H1 (cell line): ENCODE measurements around the gene GDF2. TPM values are rescaled to one million over a fixed set of nuclear protein-coding genes. Genes with fewer than 3 reads are reported as not detected.

Experiments used
- CTCF ChIA-PET: fragments of 300-600 bp; sonication (Branson Sonifier 250); formaldehyde crosslinking; loops from one replicate; lab custom pipeline; 2021; ENCODE audit not compliant: partially characterized antibody; lab: Charles Lee
- POLR2A ChIA-PET: fragments of 300-600 bp; sonication (Branson Sonifier 250); formaldehyde crosslinking; loops from one replicate; lab custom pipeline; 2021; ENCODE audit warnings: inconsistent platforms; ENCODE audit not compliant: partially characterized antibody; lab: Charles Lee
- DNase-seq, 2 experiments: peaks; one replicate each; pipeline versions ENCODE4 v3.0.0 to v3.0.0-alpha.2; 2010 to 2022; ENCODE audit warnings: low spot score in 2 of 2, low read depth in 1 of 2, mixed read lengths in 1 of 2
- FAIRE-seq: peaks from 2 replicates; lab custom pipeline; 2011; peaks lifted over from hg19 to GRCh38; lab: Jason Lieb, UNC
- H2AFZ ChIP-seq: 2 replicates; pipeline ENCODE4 v1.8.1; 2012; ENCODE audit warnings: low read length, inconsistent platforms
- H2AK5ac ChIP-seq: 2 replicates; pipeline ENCODE4 v1.6.1; 2013; ENCODE audit warnings: low read depth, low read length
- H2BK120ac ChIP-seq: replicated peaks from 2 replicates; pipeline ENCODE3; 2013; ENCODE audit warnings: low read depth, low read length, inconsistent platforms
- H2BK12ac ChIP-seq: 2 replicates; pipeline ENCODE4 v1.6.1; 2013; ENCODE audit warnings: low read depth, low read length
- H2BK15ac ChIP-seq: 2 replicates; pipeline ENCODE4 v1.6.1; 2013; ENCODE audit warnings: low read length
- H2BK20ac ChIP-seq: 2 replicates; pipeline ENCODE4 v1.6.1; 2013; ENCODE audit warnings: low read length
- H2BK5ac ChIP-seq: 2 replicates; pipeline ENCODE4 v1.6.1; 2013; ENCODE audit warnings: low read depth, low read length
- H3K14ac ChIP-seq: 2 replicates; pipeline ENCODE4 v1.6.1; 2013; ENCODE audit warnings: inconsistent platforms; ENCODE audit not compliant: insufficient read length
- H3K18ac ChIP-seq: 2 replicates; pipeline ENCODE4 v1.6.1; 2013; ENCODE audit warnings: low read length; ENCODE audit errors: extremely low read depth
- H3K23ac ChIP-seq: 2 replicates; pipeline ENCODE4 v1.6.1; 2013; ENCODE audit warnings: inconsistent platforms; ENCODE audit not compliant: insufficient read length
- H3K23me2 ChIP-seq: 2 replicates; pipeline ENCODE4 v1.6.1; 2013; ENCODE audit warnings: low read depth, low read length
- H3K27ac ChIP-seq: 2 replicates; pipeline ENCODE4 v1.6.1; 2011; ENCODE audit warnings: low read depth, low read length, inconsistent platforms
- H3K27me3 ChIP-seq, 4 experiments: replicated peaks in 1 of 4; 1 replicate in 1 of 4; 2 replicates in 3 of 4; pipeline versions ENCODE4 v1.6.1 to v1.8.1; 2011 to 2013; ENCODE audit warnings: low read length in 3 of 4, mild to moderate bottlenecking in 3 of 4, inconsistent platforms in 2 of 4, mixed read lengths in 2 of 4, moderate library complexity in 1 of 4; ENCODE audit not compliant: control insufficient read depth in 3 of 4, insufficient read depth in 3 of 4; ENCODE audit errors: extremely low read depth in 1 of 4
- H3K36me3 ChIP-seq, 4 experiments: 2 replicates each; pipeline versions ENCODE4 v1.6.1 to v1.8.1; 2011 to 2013; ENCODE audit warnings: mild to moderate bottlenecking in 4 of 4, low read length in 3 of 4, moderate library complexity in 2 of 4, control low read depth in 1 of 4, inconsistent platforms in 1 of 4; ENCODE audit not compliant: insufficient read depth in 4 of 4, control insufficient read depth in 2 of 4
- H3K4ac ChIP-seq: replicated peaks from 2 replicates; pipeline ENCODE3; 2013; ENCODE audit warnings: low read length, low read depth, mixed read lengths, inconsistent platforms; ENCODE audit not compliant: insufficient read length
- H3K4me1 ChIP-seq, 4 experiments: replicated peaks in 1 of 4; 1 replicate in 1 of 4; 2 replicates in 3 of 4; pipeline versions ENCODE4 v1.6.1 to v1.8.1; 2011 to 2013; ENCODE audit warnings: low read length in 3 of 4, inconsistent platforms in 2 of 4, mixed read lengths in 1 of 4; ENCODE audit not compliant: insufficient read depth in 4 of 4, control insufficient read depth in 3 of 4
- H3K4me2 ChIP-seq, 2 experiments: 2 replicates each; pipeline versions ENCODE4 v1.6.1 to v1.8.1; 2011 to 2013; ENCODE audit warnings: low read depth in 2 of 2, low read length in 2 of 2, control low read depth in 1 of 2, inconsistent platforms in 1 of 2, mild to moderate bottlenecking in 1 of 2; ENCODE audit not compliant: insufficient read depth in 1 of 2
- H3K4me3 ChIP-seq, 4 experiments: fragments of 200-600, 300-600 bp in 1 of 4; sonication (generic), shearing (Covaris generic), sonication (Bioruptor Twin) in 1 of 4; 2 replicates each; pipeline versions ENCODE4 v1.5.1 to v1.8.1; 2011 to 2016; ENCODE audit warnings: low read length in 4 of 4, low read depth in 3 of 4, control low read depth in 2 of 4, inconsistent platforms in 2 of 4, mild to moderate bottlenecking in 2 of 4, mixed read lengths in 1 of 4, moderate library complexity in 1 of 4; ENCODE audit not compliant: insufficient read depth in 2 of 4; ENCODE audit errors: extremely low read depth in 1 of 4
- H3K56ac ChIP-seq: replicated peaks from 2 replicates; pipeline ENCODE3; 2013; ENCODE audit warnings: low read depth, mild to moderate bottlenecking, mixed read lengths, low read length, inconsistent platforms; ENCODE audit not compliant: insufficient read length
- H3K79me1 ChIP-seq: 2 replicates; pipeline ENCODE4 v1.6.1; 2013; ENCODE audit warnings: low read depth, low read length, control low read depth
- H3K79me2 ChIP-seq, 2 experiments: 2 replicates each; pipeline versions ENCODE4 v1.6.1 to v1.8.1; 2012 to 2013; ENCODE audit warnings: low read length in 2 of 2, mild to moderate bottlenecking in 2 of 2, inconsistent platforms in 1 of 2; ENCODE audit not compliant: insufficient read depth in 2 of 2, control insufficient read depth in 1 of 2
- H3K9ac ChIP-seq, 4 experiments: replicated peaks in 1 of 4; 1 replicate in 1 of 4; 2 replicates in 3 of 4; pipeline versions ENCODE4 v1.6.1 to v1.8.1; 2011 to 2013; ENCODE audit warnings: low read depth in 3 of 4, low read length in 3 of 4, control low read depth in 2 of 4, mild to moderate bottlenecking in 2 of 4, moderate library complexity in 2 of 4, inconsistent platforms in 1 of 4; ENCODE audit errors: extremely low read depth in 1 of 4
- H3K9me3 ChIP-seq, 2 experiments: 2 replicates each; pipeline versions ENCODE4 v1.6.1 to v1.8.1; 2012 to 2013; ENCODE audit warnings: mild to moderate bottlenecking in 2 of 2, moderate library complexity in 2 of 2, control low read depth in 1 of 2, inconsistent platforms in 1 of 2, low read depth in 1 of 2, low read length in 1 of 2, mixed read lengths in 1 of 2; ENCODE audit not compliant: insufficient read depth in 2 of 2
- H4K20me1 ChIP-seq, 2 experiments: replicated peaks in 1 of 2; 2 replicates each; pipeline versions ENCODE3 to v1.8.1; 2011 to 2013; ENCODE audit warnings: inconsistent platforms in 2 of 2, low read length in 2 of 2, mild to moderate bottlenecking in 1 of 2; ENCODE audit not compliant: insufficient read depth in 2 of 2, control insufficient read depth in 1 of 2
- H4K5ac ChIP-seq: 2 replicates; pipeline ENCODE4 v1.6.1; 2013; ENCODE audit warnings: low read length, low read depth, mixed read lengths, inconsistent platforms; ENCODE audit not compliant: insufficient read length
- H4K8ac ChIP-seq: 2 replicates; pipeline ENCODE4 v1.8.0; 2013; ENCODE audit warnings: mild to moderate bottlenecking, moderate library complexity, low read length, inconsistent platforms; ENCODE audit not compliant: insufficient read depth; ENCODE audit errors: extremely low read depth
- H4K91ac ChIP-seq: replicated peaks from 2 replicates; pipeline ENCODE3; 2013; ENCODE audit warnings: low read length, mixed read lengths, inconsistent platforms; ENCODE audit not compliant: insufficient read length
- ATF2 ChIP-seq: IDR thresholded peaks from 2 replicates; pipeline ENCODE4 v1.6.1; 2012; ENCODE audit warnings: low read length, inconsistent platforms
- CBX5 ChIP-seq: fragments of 300-800, 300-1000 bp; sonication (generic); IDR thresholded peaks from 2 replicates; pipeline ENCODE4 v1.7.1; 2016; ENCODE audit warnings: antibody characterized with exemption, low read length, low read depth
- GABPA ChIP-seq: IDR thresholded peaks from 2 replicates; pipeline ENCODE4 v1.6.1; 2011; ENCODE audit warnings: mild to moderate bottlenecking, low read length, moderate library complexity, borderline replicate concordance; ENCODE audit not compliant: insufficient read depth
- KDM5A ChIP-seq: fragments of 200-600 bp; IDR thresholded peaks from 2 replicates; pipeline ENCODE4 v1.7.1; 2012; ENCODE audit warnings: mild to moderate bottlenecking, low read length, inconsistent platforms, mixed read lengths
- SUZ12 ChIP-seq: fragments of 200-600 bp; sonication (generic); IDR thresholded peaks from 2 replicates; pipeline ENCODE4 v1.6.1; 2012; ENCODE audit warnings: mild to moderate bottlenecking, inconsistent platforms, low read length, moderate library complexity, mixed read lengths
- TBP ChIP-seq: IDR thresholded peaks from 2 replicates; pipeline ENCODE4 v1.6.1; 2011; ENCODE audit warnings: low read depth, low read length, improper control_type of control experiment
- TEAD4 ChIP-seq: IDR thresholded peaks from 2 replicates; pipeline ENCODE4 v1.6.1; 2012; ENCODE audit warnings: low read depth, low read length, inconsistent platforms, mixed read lengths
- USF2 ChIP-seq: IDR thresholded peaks from 2 replicates; pipeline ENCODE4 v1.6.1; 2011; ENCODE audit warnings: low read length, improper control_type of control experiment
- WGBS, 2 experiments: shearing (Covaris generic) in 1 of 2; methylation state at CpG; one replicate each; pipeline versions ENCODE4 v1.1.6 to v1.1.7; 2013 to 2015; ENCODE audit warnings: low lambda C conversion rate in 2 of 2, mixed read lengths in 2 of 2, inconsistent platforms in 1 of 2, low coverage in 1 of 2, missing lambda C conversion rate in 1 of 2; ENCODE audit not compliant: insufficient replicate concordance in 2 of 2, insufficient coverage in 1 of 2, insufficient read length in 1 of 2; ENCODE audit errors: extremely low coverage in 1 of 2, missing lambda C conversion rate in 1 of 2; 5-methylcytosine and 5-hydroxymethylcytosine counted together
- polyA plus RNA-seq, 7 experiments: library from polyadenylated mRNA; depleted of rRNA in 3 of 7; stranded (reverse) in 5 of 7; unstranded in 2 of 7; fragments of >200 nt in 5 of 7; fragments of 200-250 nt in 2 of 7; gene quantifications; 1 replicate in 5 of 7; 2 replicates in 1 of 7; 4 replicates in 1 of 7; pipeline versions ENCODE4 v1.2.1 to v1.2.3, GENCODE V29; 2011 to 2013; ENCODE audit warnings: missing spikeins in 2 of 7, mixed read lengths in 2 of 7
- total RNA-seq: library from RNA; stranded (reverse); fragmentation: NEBNext Ultra II Directional; extraction: Animal tissue kit (Norgen Biotek cat#: 25700); gene quantifications from 2 replicates; pipeline ENCODE4 v1.2.1, GENCODE V29; 2021

Gene GDF2
- total and polyA plus RNA-seq, 2 of the 8 experiments (the other 6 are each of a cell fraction or from before 2014, with no cell fraction given): not detected

GRCh38 chr10:47296941-47297340 is 25.3 kb upstream of the GDF2 start:
- peaks cover 4 to 34% (median 29%) of the 10 kb centered on the region in 4 experiments for H3K27me3 ChIP-seq
- no peak overlapping the region for H2BK12ac ChIP-seq
- H3K27ac ChIP-seq: no peak overlapping the region
- H2BK120ac ChIP-seq: no peak overlapping the region
- no peaks in the 10 kb centered on the region for H3K79me1 ChIP-seq
- no peak overlapping the region for H2BK15ac ChIP-seq
- H3K18ac ChIP-seq: no peak overlapping the region
- H3K23me2 ChIP-seq: peaks cover 11% of the 10 kb centered on the region; the same call in 1 of the 2 replicates
- FAIRE-seq (no peak), DNase-seq (no peak)
- H3K9me3 ChIP-seq: no peaks in the 10 kb centered on the region
- H3K9ac ChIP-seq: no peak overlapping the region
- no peak overlapping the region for H2BK20ac ChIP-seq
- H3K23ac ChIP-seq: no peak overlapping the region
- no peaks in the 10 kb centered on the region for H4K20me1 ChIP-seq
- no peaks in the 10 kb centered on the region for H3K79me2 ChIP-seq
- H3K4ac ChIP-seq: no peak overlapping the region
- peaks cover 0 to 4% (median 2%) of the 10 kb centered on the region in 4 experiments; a peak in 1 of 7 replicates for H3K4me1 ChIP-seq
- ChIA-PET POLR2A (no interaction called here), CTCF (interaction anchor here (0.6 to 4.3 kb wide), 8 partner anchors 9 to 268 kb away, joined by 3 to 24 read pairs (median 4); no protein-coding TSS in a partner anchor)
- H3K4me2 ChIP-seq: no peak overlapping the region
- no peak overlapping the region for H4K8ac ChIP-seq
- H2AFZ ChIP-seq: no peak overlapping the region
- H4K5ac ChIP-seq: no peak overlapping the region
- no peak overlapping the region for H3K14ac ChIP-seq
- H3K4me3 ChIP-seq: no peak overlapping the region
- H2AK5ac ChIP-seq: no peak overlapping the region
- no peak overlapping the region for H4K91ac ChIP-seq
- no peak overlapping the region for H2BK5ac ChIP-seq
- no peaks in the 10 kb centered on the region for H3K36me3 ChIP-seq
- 92% methylated on average over 1 of the region's 1 CpG; no CpG with 5 or more reads in 1 of the 2 experiments for WGBS, 2 experiments
- H3K56ac ChIP-seq: no peak overlapping the region
- no peak for TF ChIP-seq ATF2
- TF ChIP-seq SUZ12: no peak
- no peak for TF ChIP-seq USF2
- no peak for TF ChIP-seq TBP
- no peak for TF ChIP-seq TEAD4
- TF ChIP-seq KDM5A: no peak
- TF ChIP-seq GABPA: no peak
- TF ChIP-seq CBX5: no peak
